BE2C (cell line): ENCODE results near the gene NHERF1.
A peak's percentile ranks its signal among the peaks of the same experiment; 100 is the strongest.

ENCODE experiments used
- DNase-seq: peaks from one replicate; pipeline ENCODE4 v3.0.0-alpha.2; 2020
- H3K27me3 ChIP-seq: fragments of 250-450 bp; sonication (Bioruptor Pico); 2 replicates; pipeline ENCODE4 v1.5.1; 2020; ENCODE audit warnings: mild to moderate bottlenecking
- H3K36me3 ChIP-seq: fragments of 250-450 bp; sonication (Bioruptor Pico); 2 replicates; pipeline ENCODE4 v1.5.1; 2020; ENCODE audit warnings: mild to moderate bottlenecking
- H3K4me1 ChIP-seq: fragments of 250-450 bp; sonication (Bioruptor Pico); 2 replicates; pipeline ENCODE4 v1.5.1; 2020
- H3K4me3 ChIP-seq: 2 replicates; pipeline ENCODE4 v1.5.1; 2011; ENCODE audit warnings: low read depth, low read length
- H3K9me3 ChIP-seq: fragments of 250-450 bp; sonication (Bioruptor Pico); 2 replicates; pipeline ENCODE4 v1.5.1; 2020
- TF ChIP-seq, protein P1 (sequence below): IDR thresholded peaks from 2 replicates; pipeline ENCODE4 v1.5.1; 2012; ENCODE audit warnings: mild to moderate bottlenecking, low read depth, low read length

Gene NHERF1

DNA sequence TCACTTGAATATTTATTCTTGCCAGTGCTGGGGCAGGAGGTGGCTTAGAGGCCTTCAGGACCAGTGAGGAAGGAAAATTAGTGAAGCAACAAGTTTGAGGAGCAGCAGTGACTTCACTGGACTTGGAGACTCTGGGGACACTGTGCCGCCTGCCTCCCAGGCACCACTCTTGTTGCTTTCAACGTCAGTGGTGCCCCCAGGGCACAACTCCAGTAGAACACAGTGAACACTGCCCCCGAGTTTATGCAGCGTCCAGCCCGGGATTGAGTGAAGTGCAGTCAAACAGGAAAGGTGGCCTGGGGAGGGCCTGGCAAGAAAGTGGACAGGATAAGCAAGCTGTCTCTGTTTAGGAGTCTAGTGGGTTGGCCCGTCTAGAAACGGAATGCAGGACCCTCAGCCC, 52.1 kb downstream of the NHERF1 start:
- Histone ChIP-seq H3K9me3 (no peaks in the 10 kb centered on the region), H3K4me3 (no peak overlapping the region), H3K27me3 (no peaks in the 10 kb centered on the region), H3K36me3 (no peaks in the 10 kb centered on the region; the same call in 1 of the 2 replicates), H3K4me1 (peaks cover 38% of the 10 kb centered on the region)
- DNase-seq = no peak
- TF ChIP-seq, protein P1, sequence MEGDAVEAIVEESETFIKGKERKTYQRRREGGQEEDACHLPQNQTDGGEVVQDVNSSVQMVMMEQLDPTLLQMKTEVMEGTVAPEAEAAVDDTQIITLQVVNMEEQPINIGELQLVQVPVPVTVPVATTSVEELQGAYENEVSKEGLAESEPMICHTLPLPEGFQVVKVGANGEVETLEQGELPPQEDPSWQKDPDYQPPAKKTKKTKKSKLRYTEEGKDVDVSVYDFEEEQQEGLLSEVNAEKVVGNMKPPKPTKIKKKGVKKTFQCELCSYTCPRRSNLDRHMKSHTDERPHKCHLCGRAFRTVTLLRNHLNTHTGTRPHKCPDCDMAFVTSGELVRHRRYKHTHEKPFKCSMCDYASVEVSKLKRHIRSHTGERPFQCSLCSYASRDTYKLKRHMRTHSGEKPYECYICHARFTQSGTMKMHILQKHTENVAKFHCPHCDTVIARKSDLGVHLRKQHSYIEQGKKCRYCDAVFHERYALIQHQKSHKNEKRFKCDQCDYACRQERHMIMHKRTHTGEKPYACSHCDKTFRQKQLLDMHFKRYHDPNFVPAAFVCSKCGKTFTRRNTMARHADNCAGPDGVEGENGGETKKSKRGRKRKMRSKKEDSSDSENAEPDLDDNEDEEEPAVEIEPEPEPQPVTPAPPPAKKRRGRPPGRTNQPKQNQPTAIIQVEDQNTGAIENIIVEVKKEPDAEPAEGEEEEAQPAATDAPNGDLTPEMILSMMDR = no peak

- H3K4me1 ChIP-seq = peaks cover 24% of the 10 kb centered on the region
- TF ChIP-seq, protein P1 = no peak
- no peaks in the 10 kb centered on the region; the same call in 1 of the 2 replicates for H3K36me3 ChIP-seq
- no peaks in the 10 kb centered on the region for H3K27me3 ChIP-seq
- H3K4me3 ChIP-seq = no peak overlapping the region
- H3K9me3 ChIP-seq = no peaks in the 10 kb centered on the region
- DNase-seq = no peak
Observed at GRCh38 chr17:74801896-74802295, 53.5 kb downstream of the NHERF1 start.

GRCh38 chr17:74803388-74803930, 55.0 kb downstream of the NHERF1 start:
- no peaks in the 10 kb centered on the region for H3K9me3 ChIP-seq
- no peak for DNase-seq
- peaks cover 27% of the 10 kb centered on the region for H3K4me1 ChIP-seq
- no peaks in the 10 kb centered on the region for H3K27me3 ChIP-seq
- TF ChIP-seq, protein P1 = no peak
- no peaks in the 10 kb centered on the region for H3K36me3 ChIP-seq
- H3K4me3 ChIP-seq = no peak overlapping the region

DNA sequence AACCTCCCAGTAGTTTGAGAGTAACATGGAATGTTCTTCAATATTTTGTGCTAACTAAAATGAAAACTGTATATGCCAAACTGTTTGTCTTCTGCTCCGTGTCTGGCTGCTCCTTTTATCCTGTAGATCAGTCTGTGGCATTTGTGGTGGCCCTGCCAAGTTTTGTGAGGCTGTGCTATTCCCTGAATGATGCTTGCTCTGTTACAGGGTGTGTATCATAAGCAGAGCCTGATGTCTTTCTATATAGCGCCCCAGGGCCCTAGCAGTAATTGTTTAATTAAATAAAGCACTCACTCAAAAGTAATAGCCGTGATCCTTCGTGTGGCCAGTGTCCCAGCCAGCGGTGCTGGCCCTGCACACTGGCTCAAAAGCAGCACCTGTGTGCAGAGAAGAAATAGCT, 55.5 kb downstream of the NHERF1 start:
- DNase-seq = peak; percentile 82
- TF ChIP-seq, protein P1 = no peak
- H3K4me3 ChIP-seq = no peak overlapping the region
- H3K9me3 ChIP-seq = no peaks in the 10 kb centered on the region
- H3K27me3 ChIP-seq = no peaks in the 10 kb centered on the region
- H3K36me3 ChIP-seq = no peaks in the 10 kb centered on the region
- peaks cover 27% of the 10 kb centered on the region for H3K4me1 ChIP-seq

GRCh38 chr17:74804683-74805082, 56.3 kb downstream of the NHERF1 start:
- Histone ChIP-seq H3K9me3 (no peaks in the 10 kb centered on the region), H3K27me3 (no peaks in the 10 kb centered on the region), H3K4me3 (no peak overlapping the region), H3K4me1 (peaks cover 27% of the 10 kb centered on the region), H3K36me3 (no peaks in the 10 kb centered on the region)
- DNase-seq = no peak
- TF ChIP-seq, protein P1 = no peak

- TF ChIP-seq, protein P1 = no peak
- peaks cover 2% of the 10 kb centered on the region; the same call in 1 of the 2 replicates for H3K36me3 ChIP-seq
- H3K4me1 ChIP-seq = peaks cover 27% of the 10 kb centered on the region
- no peaks in the 10 kb centered on the region for H3K27me3 ChIP-seq
- no peaks in the 10 kb centered on the region for H3K9me3 ChIP-seq
- no peak overlapping the region for H3K4me3 ChIP-seq
- DNase-seq = no peak
Observed at GRCh38 chr17:74805591-74805991, 57.2 kb downstream of the NHERF1 start.
